ENCODE measurements around the gene SLC2A14.

Gene SLC2A14

DNA sequence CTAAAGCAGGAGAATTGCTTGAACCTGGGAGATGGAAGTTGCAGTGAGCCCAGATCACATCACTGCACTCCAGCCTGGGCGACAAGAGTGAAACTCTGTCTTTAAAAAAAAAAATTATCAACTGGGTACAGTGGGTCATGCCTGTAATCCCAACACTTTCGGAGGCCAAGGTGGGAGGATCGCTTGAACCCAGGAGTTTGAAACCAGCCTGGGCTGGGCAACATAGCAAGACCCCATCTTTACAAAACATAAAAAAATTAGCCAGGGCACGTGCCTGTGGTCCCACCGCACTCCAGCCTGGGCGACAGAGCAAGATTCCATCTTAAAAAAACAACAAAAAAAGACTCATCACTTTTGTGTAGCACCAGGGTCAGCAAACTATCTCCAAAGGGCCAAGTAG is 90.7 kb downstream of the SLC2A14 start:
- TF ChIP-seq, protein P1, sequence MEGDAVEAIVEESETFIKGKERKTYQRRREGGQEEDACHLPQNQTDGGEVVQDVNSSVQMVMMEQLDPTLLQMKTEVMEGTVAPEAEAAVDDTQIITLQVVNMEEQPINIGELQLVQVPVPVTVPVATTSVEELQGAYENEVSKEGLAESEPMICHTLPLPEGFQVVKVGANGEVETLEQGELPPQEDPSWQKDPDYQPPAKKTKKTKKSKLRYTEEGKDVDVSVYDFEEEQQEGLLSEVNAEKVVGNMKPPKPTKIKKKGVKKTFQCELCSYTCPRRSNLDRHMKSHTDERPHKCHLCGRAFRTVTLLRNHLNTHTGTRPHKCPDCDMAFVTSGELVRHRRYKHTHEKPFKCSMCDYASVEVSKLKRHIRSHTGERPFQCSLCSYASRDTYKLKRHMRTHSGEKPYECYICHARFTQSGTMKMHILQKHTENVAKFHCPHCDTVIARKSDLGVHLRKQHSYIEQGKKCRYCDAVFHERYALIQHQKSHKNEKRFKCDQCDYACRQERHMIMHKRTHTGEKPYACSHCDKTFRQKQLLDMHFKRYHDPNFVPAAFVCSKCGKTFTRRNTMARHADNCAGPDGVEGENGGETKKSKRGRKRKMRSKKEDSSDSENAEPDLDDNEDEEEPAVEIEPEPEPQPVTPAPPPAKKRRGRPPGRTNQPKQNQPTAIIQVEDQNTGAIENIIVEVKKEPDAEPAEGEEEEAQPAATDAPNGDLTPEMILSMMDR (conservative IDR thresholded peaks at IDR 0.05), result no peak
- no peak overlapping the region for H3K27ac ChIP-seq

DNA sequence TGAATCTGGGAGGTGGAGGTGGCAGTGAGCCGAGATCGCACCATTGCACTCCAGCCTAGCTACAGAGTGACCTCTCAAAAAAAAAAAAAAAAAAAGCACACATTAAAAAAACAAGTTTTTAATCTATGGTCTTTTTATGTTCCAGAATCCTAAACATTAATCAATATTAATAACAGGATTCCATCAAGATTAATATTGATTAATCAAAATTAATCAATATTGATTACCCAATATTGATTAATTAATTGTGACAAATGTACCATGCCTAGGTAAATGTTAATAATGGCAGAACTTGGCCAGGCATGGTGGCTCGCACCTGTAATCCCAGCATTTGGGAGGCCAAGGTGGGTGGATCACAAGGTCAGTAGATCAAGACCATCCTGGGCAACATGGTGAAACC is 91.4 kb downstream of the SLC2A14 start:
- TF ChIP-seq, protein P1 (conservative IDR thresholded peaks at IDR 0.05), result no peak
- no peak overlapping the region for H3K27ac ChIP-seq

DNA sequence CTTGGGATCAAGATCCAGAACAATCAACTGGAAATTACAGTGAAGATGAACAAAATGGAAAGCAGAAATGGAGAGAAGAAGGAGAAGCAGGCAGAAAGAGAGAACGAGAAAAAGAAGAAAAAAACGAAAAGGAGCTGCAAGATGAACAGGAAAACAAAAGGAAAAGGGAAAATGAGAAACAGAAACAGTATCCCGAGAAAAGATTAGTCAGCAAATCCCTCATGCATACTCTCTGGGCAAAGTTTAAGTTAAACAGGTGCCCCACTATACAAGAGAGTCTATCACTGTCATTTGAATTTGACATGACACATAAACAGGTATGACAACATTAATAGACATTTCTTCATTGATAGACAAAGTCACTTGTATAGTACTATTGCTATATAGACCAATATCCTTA is 102.7 kb downstream of the SLC2A14 start:
- TF ChIP-seq, protein P1 (conservative IDR thresholded peaks at IDR 0.05), result no peak
- H3K27ac ChIP-seq, result no peak overlapping the region

Measured in VCaP (cell line).